K562 (cell line): ENCODE results near the gene PLEKHA5. TPM values are rescaled to one million over a fixed set of nuclear protein-coding genes. Genes with fewer than 3 reads are reported as not detected.

Source experiments
- ATAC-seq: fragments of 200-7000 bp; cut with Tn5 transposase; 3 replicates; pipeline ENCODE4 v1.9.1; 2020; ENCODE audit warnings: moderate library complexity
- BruUV-seq: library from RNA; stranded (reverse); fragments of 400-500 nt; replicated peaks from 2 replicates; lab custom pipeline; 2021; lab: Mats Ljungman, UMichigan
- CTCF ChIA-PET: fragments of 300-600 bp; formaldehyde crosslinking; extraction: SDS; loops from one replicate; lab custom pipeline; 2021; ENCODE audit warnings: low intra/inter-chr PET ratio; lab: Yijun Ruan, JAX
- POLR2A ChIA-PET: fragments of 300-600, 350-650 bp; sonication (Branson Sonifier 250); formaldehyde crosslinking; extraction: SDS; loops from one replicate; lab custom pipeline; 2021; ENCODE audit warnings: antibody characterized with exemption, inconsistent platforms; lab: Yijun Ruan, JAX
- DNase-seq, 4 experiments: peaks; one replicate each; pipeline versions ENCODE4 v3.0.0 to v3.0.0-alpha.2; 2011 to 2018; ENCODE audit warnings: low spot score in 3 of 4, mixed read lengths in 3 of 4; ENCODE audit errors: extremely low read depth in 1 of 4
- FAIRE-seq: peaks from 2 replicates; lab custom pipeline; 2011; peaks lifted over from hg19 to GRCh38; lab: Jason Lieb, UNC
- H2AFZ ChIP-seq: 2 replicates; pipeline ENCODE4 v1.6.0; 2011; ENCODE audit warnings: low read depth, low read length, control low read depth, inconsistent platforms
- H3K27ac ChIP-seq: fragments of 200-600 bp; 3 replicates; pipeline ENCODE4 v1.8.0; 2011; ENCODE audit warnings: low read depth, mild to moderate bottlenecking, control low read depth, inconsistent platforms, low read length, moderate library complexity, mixed read lengths; ENCODE audit errors: extremely low read depth
- H3K27me3 ChIP-seq, 2 experiments: fragments of 300-600 bp in 1 of 2; 2 replicates in 1 of 2; 3 replicates in 1 of 2; pipeline versions ENCODE4 v1.6.0 to v1.8.0; 2011; ENCODE audit warnings: inconsistent platforms in 2 of 2, low read length in 2 of 2, mild to moderate bottlenecking in 1 of 2, mixed read lengths in 1 of 2, moderate library complexity in 1 of 2; ENCODE audit not compliant: control insufficient read depth in 2 of 2, insufficient read depth in 2 of 2
- H3K36me3 ChIP-seq: fragments of 300-600 bp; 3 replicates; pipeline ENCODE4 v1.8.0; 2011; ENCODE audit warnings: mild to moderate bottlenecking, low read length, inconsistent platforms; ENCODE audit not compliant: control insufficient read depth, insufficient read depth
- H3K4me1 ChIP-seq, 2 experiments: fragments of 200-600 bp in 1 of 2; replicated peaks in 1 of 2; 2 replicates in 1 of 2; 3 replicates in 1 of 2; pipeline versions ENCODE4 v1.5.1 to v1.8.0; 2011; ENCODE audit warnings: inconsistent platforms in 2 of 2, low read length in 2 of 2, mild to moderate bottlenecking in 1 of 2, mixed read lengths in 1 of 2, moderate library complexity in 1 of 2; ENCODE audit not compliant: control insufficient read depth in 2 of 2, insufficient read depth in 2 of 2
- H3K4me2 ChIP-seq: 2 replicates; pipeline ENCODE4 v1.6.1; 2011; ENCODE audit warnings: low read length, control low read depth, inconsistent platforms, mixed read lengths; ENCODE audit not compliant: insufficient read depth
- H3K4me3 ChIP-seq: fragments of 200-600 bp; sonication (generic), shearing (Covaris generic); 2 replicates; pipeline ENCODE4 v1.5.1; 2016; ENCODE audit warnings: control low read depth, inconsistent platforms
- H3K79me2 ChIP-seq: fragments of 200-600 bp; 3 replicates; pipeline ENCODE4 v1.8.0; 2011; ENCODE audit warnings: low read length, inconsistent platforms; ENCODE audit not compliant: control insufficient read depth, insufficient read depth
- H3K9ac ChIP-seq, 2 experiments: 2 replicates each; pipeline versions ENCODE4 v1.6.0 to v1.6.1; 2011; ENCODE audit warnings: low read depth in 2 of 2, low read length in 2 of 2, control low read depth in 1 of 2, inconsistent platforms in 1 of 2, mild to moderate bottlenecking in 1 of 2, mixed read lengths in 1 of 2; ENCODE audit not compliant: insufficient read depth in 1 of 2
- H3K9me1 ChIP-seq: one replicate; pipeline ENCODE4 v1.6.0; 2011; ENCODE audit warnings: inconsistent platforms, mild to moderate bottlenecking, low read length, moderate library complexity; ENCODE audit not compliant: control insufficient read depth, insufficient read depth
- H3K9me3 ChIP-seq: replicated peaks from 2 replicates; pipeline ENCODE4 v1.5.1; 2011; ENCODE audit warnings: low read depth, low read length, inconsistent platforms; ENCODE audit not compliant: control insufficient read depth, insufficient read depth
- H4K20me1 ChIP-seq: replicated peaks from 2 replicates; pipeline ENCODE4 v1.6.1; 2011; ENCODE audit warnings: low read length, inconsistent platforms, mixed read lengths; ENCODE audit not compliant: control insufficient read depth, insufficient read depth
- ARID2 ChIP-seq: fragments of 450-650 bp; IDR thresholded peaks from 2 replicates; pipeline ENCODE4 v1.6.1; 2017; ENCODE audit warnings: antibody characterized with exemption, mild to moderate bottlenecking
- DMBX1 ChIP-seq: fragments of 250-450 bp; sonication (Bioruptor Pico); IDR thresholded peaks from 2 replicates; pipeline ENCODE4 v1.8.0; 2022; ENCODE audit warnings: inconsistent platforms, mild to moderate bottlenecking, moderate library complexity, borderline replicate concordance
- ESRRB ChIP-seq: fragments of 250-450 bp; sonication (Bioruptor Pico); IDR thresholded peaks from 2 replicates; pipeline ENCODE4 v1.5.0; 2020; ENCODE audit warnings: mild to moderate bottlenecking, moderate library complexity, borderline replicate concordance
- HDAC3 ChIP-seq: fragments of 450-650 bp; IDR thresholded peaks from 2 replicates; pipeline ENCODE4 v1.6.1; 2018; ENCODE audit warnings: borderline replicate concordance, mild to moderate bottlenecking, moderate library complexity; ENCODE audit not compliant: partially characterized antibody
- HMGN3 ChIP-seq: IDR thresholded peaks from 2 replicates; pipeline ENCODE4 v1.6.1; 2011; ENCODE audit warnings: borderline replicate concordance, low read depth, mild to moderate bottlenecking, mixed read lengths, low read length; ENCODE audit not compliant: insufficient read length; ENCODE audit errors: extremely low read depth
- HNRNPUL1 ChIP-seq: fragments of 200-400 bp; formaldehyde crosslinking; IDR thresholded peaks from 2 replicates; pipeline ENCODE4 v1.6.1; 2017; ENCODE audit warnings: low read length
- KLF1 ChIP-seq: fragments of 450-650 bp; IDR thresholded peaks from 2 replicates; pipeline ENCODE4 v1.6.1; 2016; ENCODE audit warnings: missing genetic modification characterization, missing compliant biosample characterization
- MAFG ChIP-seq: fragments of 450-650 bp; conservative IDR thresholded peaks from 2 replicates; pipeline ENCODE4 v1.6.1; 2016; ENCODE audit warnings: missing genetic modification characterization, missing compliant biosample characterization
- PCBP1 ChIP-seq: fragments of 200-400 bp; formaldehyde crosslinking; IDR thresholded peaks from 2 replicates; pipeline ENCODE4 v1.6.1; 2018; ENCODE audit warnings: mild to moderate bottlenecking, low read depth, low read length; ENCODE audit not compliant: poor library complexity, severe bottlenecking
- RB1 ChIP-seq: fragments of 450-650 bp; IDR thresholded peaks from 2 replicates; pipeline ENCODE4 v1.6.1; 2017; ENCODE audit warnings: low read depth, mild to moderate bottlenecking
- RFX7 ChIP-seq: fragments of 250-450 bp; sonication (Bioruptor Pico); IDR thresholded peaks from 2 replicates; pipeline ENCODE4 v1.5.1; 2021; ENCODE audit warnings: mild to moderate bottlenecking
- U2AF1 ChIP-seq: fragments of 200-400 bp; formaldehyde crosslinking; optimal IDR thresholded peaks from 2 replicates; pipeline ENCODE3; 2017; ENCODE audit warnings: mild to moderate bottlenecking, low read depth, low read length, moderate library complexity
- ZEB2 ChIP-seq: fragments of 450-650 bp; IDR thresholded peaks from 2 replicates; pipeline ENCODE4 v1.6.1; 2016
- ZNF184 ChIP-seq: sonication (generic); formaldehyde crosslinking; IDR thresholded peaks from 2 replicates; pipeline ENCODE4 v1.5.0; 2020; ENCODE audit warnings: missing genetic modification reagents
- ZNF253 ChIP-seq: fragments of 250-450 bp; sonication (Bioruptor Pico); conservative IDR thresholded peaks from 2 replicates; pipeline ENCODE4 v1.6.1; 2021; ENCODE audit warnings: mild to moderate bottlenecking
- ZNF696 ChIP-seq: fragments of 250-450 bp; sonication (Bioruptor Pico); conservative IDR thresholded peaks from 2 replicates; pipeline ENCODE4 v1.4.0; 2020; ENCODE audit warnings: mild to moderate bottlenecking, moderate library complexity
- ZNF699 ChIP-seq: fragments of 250-450 bp; sonication (Bioruptor Pico); IDR thresholded peaks from 2 replicates; pipeline ENCODE4 v1.8.0; 2021; ENCODE audit warnings: mild to moderate bottlenecking, moderate library complexity; ENCODE audit not compliant: insufficient replicate concordance
- in situ Hi-C: fragments of 300-500 bp; cut with MboI; formaldehyde crosslinking; loops from 4 replicates; pipeline ENCODE4 v1.15.0; 2018; ENCODE audit warnings: inconsistent platforms, mixed read lengths
- intact Hi-C: fragments of 100-400 bp; cut with micrococcal nuclease; formaldehyde crosslinking; loops from 2 replicates; pipeline ENCODE4 v1.14.2; 2022
- polyA plus RNA-seq, 8 experiments: library from polyadenylated mRNA; depleted of rRNA in 4 of 8; stranded (reverse) in 5 of 8; unstranded in 3 of 8; fragments of >200 nt; fragmentation: Nextera tagmentation in 2 of 8; fragmentation: Illumina TruSeq in 1 of 8; extraction: Ambion mirVana in 2 of 8; extraction: Trizol in 1 of 8; gene quantifications; 2 replicates each; pipeline versions ENCODE4 v1.2.1 to v1.2.3, GENCODE V29; 2011 to 2014; ENCODE audit warnings: inconsistent platforms in 1 of 8, missing spikeins in 1 of 8
- total RNA-seq, 7 experiments: library from RNA; depleted of rRNA in 6 of 7; stranded (reverse); fragments of >200 nt in 6 of 7; fragmentation: Illumina TruSeq in 2 of 7; extraction: Trizol in 2 of 7; gene quantifications; 2 replicates each; pipeline versions ENCODE4 v1.2.1 to v1.2.3, GENCODE V29; 2011 to 2021; ENCODE audit warnings: low replicate concordance in 1 of 7
- TF ChIP-seq, protein P1 (sequence below), 2 experiments: IDR thresholded peaks; 2 replicates each; pipeline ENCODE4 v1.6.1; 2011; ENCODE audit warnings: borderline replicate concordance in 1 of 2, control low read depth in 1 of 2, low read depth in 1 of 2, low read length in 1 of 2, mild to moderate bottlenecking in 1 of 2, mixed read lengths in 1 of 2, moderate library complexity in 1 of 2; ENCODE audit not compliant: insufficient read depth in 1 of 2, insufficient read length in 1 of 2, poor library complexity in 1 of 2, severe bottlenecking in 1 of 2; ENCODE audit errors: extremely low read depth in 1 of 2

Gene PLEKHA5
- total and polyA plus RNA-seq, 9 of the 15 experiments (the other 6 are each of a cell fraction or from before 2014, with no cell fraction given), result 7.2 to 26.2 (median 17.4) TPM

DNA sequence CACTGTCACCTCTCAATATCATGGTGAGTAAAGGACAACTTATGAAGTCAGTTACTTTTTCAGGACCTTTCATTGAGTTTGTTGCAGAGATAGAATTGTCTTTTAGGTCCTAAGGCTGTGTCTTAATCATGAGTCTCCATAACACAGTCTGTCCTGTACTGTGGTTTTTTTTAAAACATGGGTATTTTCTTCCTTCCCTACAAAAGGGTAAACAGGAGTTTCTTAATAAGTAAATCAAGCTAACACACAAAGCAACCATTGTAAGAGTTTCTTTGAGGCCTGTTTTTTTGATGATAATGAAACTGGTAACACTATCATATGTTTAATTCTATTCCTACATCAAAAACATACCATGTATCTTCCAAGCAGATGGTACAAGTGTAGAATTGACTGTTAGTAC, 101.4 kb downstream of the PLEKHA5 start:
- no TSS peak for BruUV-seq
- Histone ChIP-seq H3K27me3 (no peaks in the 10 kb centered on the region), H4K20me1 (no peaks in the 10 kb centered on the region; the same call in 1 of the 2 replicates), H3K27ac (no peak overlapping the region), H3K36me3 (no peaks in the 10 kb centered on the region), H3K4me1 (peaks cover 4% of the 10 kb centered on the region in 2 experiments; a peak in 1 of 5 replicates), H3K4me3 (no peak overlapping the region), H3K79me2 (0 out of 3 replicates have a peak, but pooled peaks cover 13% of the 10 kb centered on the region), H3K9ac (no peak overlapping the region), H3K9me3 (no peaks in the 10 kb centered on the region), H3K4me2 (no peak overlapping the region), H3K9me1 (no peaks in the 10 kb centered on the region), H2AFZ (no peak overlapping the region)
- in situ Hi-C loops, result no loop called here
- DNase-seq, result no peak
- ChIA-PET CTCF (no interaction called here), POLR2A (no interaction called here)
- ATAC-seq, result no peak
- intact Hi-C loops, result no loop called here
- TF ChIP-seq PCBP1 (no peak), HMGN3 (no peak), ZEB2 (no peak), DMBX1 (CRISPR knock-in tag) (no peak), RB1 (no peak), HNRNPUL1 (no peak), RFX7 (CRISPR knock-in tag) (no peak), ZNF696 (no peak), ZNF253 (no peak), KLF1 (no peak), ZNF699 (CRISPR knock-in tag) (no peak), HDAC3 (no peak), ARID2 (no peak), U2AF1 (no peak), ZNF184 (CRISPR knock-in tag) (no peak), ESRRB (no peak), MAFG (tag) (no peak)
- TF ChIP-seq, protein P1, sequence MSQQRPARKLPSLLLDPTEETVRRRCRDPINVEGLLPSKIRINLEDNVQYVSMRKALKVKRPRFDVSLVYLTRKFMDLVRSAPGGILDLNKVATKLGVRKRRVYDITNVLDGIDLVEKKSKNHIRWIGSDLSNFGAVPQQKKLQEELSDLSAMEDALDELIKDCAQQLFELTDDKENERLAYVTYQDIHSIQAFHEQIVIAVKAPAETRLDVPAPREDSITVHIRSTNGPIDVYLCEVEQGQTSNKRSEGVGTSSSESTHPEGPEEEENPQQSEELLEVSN (IDR thresholded peaks at IDR 0.05; ENCODE audit: borderline replicate concordance in 1 of 2, extremely low read depth in 1 of 2, insufficient read depth in 1 of 2, insufficient read length in 1 of 2, low read depth in 1 of 2, low read length in 1 of 2, poor library complexity in 1 of 2, severe bottlenecking in 1 of 2), result no peak
- FAIRE-seq, result no peak
